GM19043 (cell line): ENCODE results near the gene CMIP.
"Not testable (repeated sequence)": the region's sequence is repeated elsewhere in the genome, so short reads cannot be mapped to it uniquely, and the experiment has no call there.

Experiments
- ATAC-seq: cut with Tn5 transposase; IDR thresholded peaks from one replicate; pipeline ENCODE4 v1.9.1; 2021; ENCODE audit warnings: low read depth; ENCODE audit not compliant: unreplicated experiment

Gene CMIP

DNA sequence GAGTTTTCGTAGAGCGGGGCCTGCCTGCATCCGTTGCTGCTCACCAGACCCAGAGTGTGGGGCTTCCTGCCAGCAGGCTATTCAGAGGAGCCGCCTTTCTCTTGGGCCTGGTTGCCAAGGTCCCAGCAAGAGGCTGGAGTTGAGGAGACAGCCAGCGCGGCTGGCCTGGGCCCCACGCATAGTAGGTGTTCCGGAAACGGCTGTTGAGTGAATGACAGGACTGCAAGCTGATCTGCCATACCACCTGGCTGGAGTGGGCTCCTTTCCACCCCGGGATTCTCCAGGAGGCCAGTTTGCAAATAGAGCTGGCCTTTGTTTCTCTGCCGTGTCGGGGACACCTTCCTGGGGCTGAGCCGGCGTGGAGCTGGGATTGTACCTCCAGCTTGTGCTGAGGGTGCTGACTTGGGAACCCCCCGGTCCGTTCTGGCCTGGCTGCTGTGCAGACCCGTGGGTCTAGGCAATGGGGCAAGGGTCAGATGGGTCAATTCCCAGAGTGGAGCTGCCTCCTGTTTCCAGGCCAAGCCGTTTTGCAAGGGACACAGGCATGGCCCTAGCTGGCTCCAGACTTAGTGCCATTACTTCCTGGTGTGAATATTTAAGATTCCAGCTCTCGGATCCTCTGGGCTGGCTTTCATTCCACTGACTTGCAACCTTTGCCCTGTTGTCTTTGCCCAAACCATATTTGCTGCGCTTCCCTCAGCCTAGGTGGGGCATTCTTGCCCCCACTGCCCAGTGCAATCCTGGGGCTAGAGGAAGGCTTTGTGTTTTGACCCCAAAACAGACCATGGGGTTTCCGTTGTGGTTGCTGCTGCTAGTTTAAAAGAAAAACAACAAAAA, 68.8 kb downstream of the CMIP start:
- ATAC-seq: peak; percentile 25

DNA sequence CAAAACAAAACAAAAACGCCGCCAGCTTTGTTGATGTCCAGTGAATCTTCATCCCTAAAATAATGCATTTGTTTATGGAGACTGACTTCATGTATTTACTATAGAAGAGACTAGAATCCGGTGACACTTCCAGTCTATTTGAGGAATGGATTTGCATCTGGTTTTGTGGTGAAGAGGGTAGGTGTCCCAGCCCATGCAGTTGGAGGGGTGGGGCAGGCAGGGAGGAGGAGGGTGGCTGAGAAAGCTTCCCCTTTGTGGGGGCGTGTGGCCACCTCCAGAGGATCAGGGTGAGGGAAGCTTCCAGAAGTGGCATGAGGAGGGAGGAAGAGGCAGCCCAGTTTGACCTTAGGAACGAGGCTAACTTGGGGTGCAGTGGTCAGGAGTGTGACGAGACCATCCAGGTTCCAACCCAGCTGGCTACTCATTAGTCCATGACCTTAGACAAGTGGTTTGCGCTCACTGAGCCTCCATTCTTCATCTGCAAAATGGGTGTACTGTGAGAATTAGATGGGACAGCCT, 69.5 kb downstream of the CMIP start:
- peak; percentile 73 for ATAC-seq

DNA sequence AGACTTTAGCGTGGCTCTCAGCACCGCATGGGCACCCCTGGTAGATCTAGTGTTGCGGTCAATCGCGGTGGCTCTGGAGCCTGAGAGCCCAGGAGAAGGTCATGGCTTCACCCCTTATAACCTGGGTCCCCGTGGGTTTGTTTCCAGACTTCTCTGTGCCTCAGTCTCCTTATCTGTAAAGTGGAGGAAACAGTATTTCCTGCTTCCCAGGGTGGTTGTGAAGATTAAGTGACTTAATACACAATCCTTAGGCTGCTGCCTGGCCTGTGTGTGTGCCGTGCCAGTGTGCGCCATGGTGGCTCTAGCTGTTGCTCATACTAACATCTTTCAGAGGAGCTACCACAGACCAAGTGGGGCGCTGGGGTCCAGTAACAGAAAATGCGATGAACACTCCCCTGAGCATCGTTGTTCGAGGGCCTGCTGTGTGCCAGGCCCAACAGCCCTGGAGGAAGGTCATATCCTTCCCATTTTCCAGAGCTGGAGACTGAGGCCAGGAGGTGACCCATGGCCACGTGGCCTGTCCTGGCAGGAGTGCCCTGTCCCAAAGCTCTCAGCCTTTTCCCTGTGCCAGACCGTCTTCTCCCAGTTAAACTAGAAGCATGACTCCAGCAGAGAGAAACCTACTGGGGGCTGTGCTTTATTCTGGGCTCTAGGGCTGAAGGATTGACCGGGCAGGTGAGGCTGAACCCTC, 70.1 kb downstream of the CMIP start:
- no peak for ATAC-seq

DNA sequence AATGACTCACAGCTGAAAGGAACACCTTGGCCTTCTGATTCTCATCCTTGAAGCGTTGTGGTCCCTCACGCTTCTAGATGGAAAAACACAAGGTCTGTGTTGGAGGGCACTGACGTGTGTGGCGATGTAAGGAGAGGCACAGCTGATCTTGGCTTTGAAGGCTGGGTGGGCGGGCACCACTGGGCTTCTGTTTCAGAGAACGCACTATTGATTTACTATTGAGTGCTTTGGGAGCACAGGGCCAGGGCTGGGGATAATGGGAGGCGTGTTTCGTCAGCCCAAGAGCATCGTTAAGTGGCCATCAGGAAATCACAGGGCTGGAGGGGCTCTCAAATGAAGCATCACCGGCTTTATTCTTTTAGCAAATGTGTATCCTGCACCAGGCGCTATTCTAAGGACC, 70.7 kb downstream of the CMIP start:
- no peak for ATAC-seq

DNA sequence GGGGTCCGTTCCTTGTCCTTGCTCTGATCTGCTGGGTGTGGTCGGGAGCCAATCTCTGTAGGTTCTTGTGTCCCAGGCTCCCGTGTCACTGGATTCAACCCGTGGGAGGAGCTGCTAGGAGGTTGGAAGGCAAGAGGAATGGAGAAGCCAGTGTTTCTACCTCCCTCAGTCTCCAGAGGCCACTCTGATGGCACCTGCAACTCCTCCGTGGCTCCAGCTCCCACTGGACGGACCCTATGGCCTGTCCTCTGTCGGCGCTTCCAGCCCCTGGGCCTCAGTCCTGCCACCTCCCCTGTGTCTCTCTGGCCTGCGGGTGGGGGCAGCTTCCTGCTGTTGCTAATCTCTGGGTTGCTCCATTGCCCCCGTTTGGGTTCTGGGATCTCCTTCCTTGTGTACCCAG, 71.1 kb downstream of the CMIP start:
- no peak for ATAC-seq

DNA sequence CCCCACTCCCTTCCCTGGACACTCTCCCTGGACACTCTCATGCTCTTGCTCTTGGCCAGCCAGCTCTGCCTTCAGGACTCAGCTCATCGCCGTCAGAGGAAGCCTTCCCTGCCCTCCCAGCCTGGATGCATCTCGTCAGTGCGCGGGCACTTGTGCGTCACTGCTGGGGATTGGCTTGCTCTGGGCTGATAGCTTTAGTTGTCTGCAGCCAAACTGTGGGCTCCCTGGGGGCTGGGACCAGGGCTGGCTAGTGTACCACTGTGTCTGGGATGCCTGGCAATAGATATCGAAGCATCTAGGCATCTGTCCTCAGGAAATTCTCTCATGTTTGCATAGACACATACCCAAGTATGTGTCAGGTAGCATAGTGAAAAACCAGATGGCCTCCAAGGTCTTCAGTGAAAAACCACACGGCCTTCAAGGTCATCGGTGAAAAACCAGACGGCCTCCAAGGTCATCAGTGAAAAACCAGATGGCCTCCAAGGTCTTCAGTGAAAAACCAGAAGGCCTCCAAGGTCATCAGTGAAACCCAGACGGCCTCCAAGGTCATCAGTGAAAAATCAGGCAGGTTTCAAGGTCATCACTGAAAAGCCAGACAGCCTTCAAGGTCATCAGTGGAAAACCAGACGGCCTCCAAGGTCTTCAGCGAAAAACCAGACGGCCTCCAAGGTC, 72.0 kb downstream of the CMIP start:
- no peak for ATAC-seq

DNA sequence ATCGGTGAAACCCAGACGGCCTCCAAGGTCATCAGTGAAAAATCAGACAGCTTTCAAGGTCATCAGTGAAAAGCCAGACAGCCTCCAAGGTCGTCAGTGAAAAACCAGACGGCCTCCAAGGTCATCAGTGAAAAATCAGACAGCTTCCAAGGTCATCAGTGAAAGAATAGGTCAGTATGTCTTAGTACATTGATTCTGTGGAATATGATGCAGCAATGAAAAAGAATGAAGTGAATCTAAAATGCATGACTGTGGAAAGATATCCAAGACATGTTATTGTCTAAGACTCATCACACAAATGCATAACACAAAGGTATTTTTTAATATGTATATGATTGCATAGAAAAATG, 72.5 kb downstream of the CMIP start:
- no peak for ATAC-seq

DNA sequence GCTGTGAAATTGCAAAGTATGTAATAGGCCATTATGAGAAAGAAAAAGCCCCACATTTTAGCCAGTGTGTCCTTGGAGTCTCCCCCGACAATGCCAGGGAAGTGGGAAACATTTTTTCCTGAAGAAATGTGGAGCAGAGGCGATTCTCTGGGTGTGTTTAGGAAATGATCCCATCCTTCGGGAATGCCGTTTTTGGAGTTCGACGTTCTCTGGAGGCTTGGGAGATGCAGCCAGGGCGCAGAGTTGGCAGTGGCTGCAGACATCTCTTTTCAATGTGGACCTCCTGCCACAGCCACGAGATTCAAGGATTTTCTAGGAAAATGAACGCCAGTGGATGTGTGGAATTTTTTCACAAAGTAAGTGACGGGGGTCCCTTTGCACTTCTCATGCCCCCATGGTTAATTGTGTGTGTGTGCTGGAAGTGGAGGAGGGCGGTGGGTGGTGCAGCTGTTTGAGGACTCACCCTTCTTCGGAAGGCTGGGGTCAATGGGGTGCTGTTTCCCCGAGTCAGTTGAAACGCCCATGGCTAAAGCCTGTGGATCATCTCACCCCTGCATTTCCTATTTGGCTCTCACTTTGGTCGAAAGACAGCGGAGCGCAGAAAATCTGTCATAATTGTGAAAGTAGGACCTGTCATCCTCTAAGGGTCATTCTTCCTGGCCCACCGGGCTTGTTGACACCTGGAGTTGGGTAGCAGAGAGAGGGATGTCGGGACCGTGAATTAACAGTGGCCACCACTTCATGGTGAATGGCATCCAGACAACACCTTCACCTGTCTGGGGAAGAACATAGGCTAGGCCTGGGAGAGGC, 73.2 kb downstream of the CMIP start:
- no peak for ATAC-seq

DNA sequence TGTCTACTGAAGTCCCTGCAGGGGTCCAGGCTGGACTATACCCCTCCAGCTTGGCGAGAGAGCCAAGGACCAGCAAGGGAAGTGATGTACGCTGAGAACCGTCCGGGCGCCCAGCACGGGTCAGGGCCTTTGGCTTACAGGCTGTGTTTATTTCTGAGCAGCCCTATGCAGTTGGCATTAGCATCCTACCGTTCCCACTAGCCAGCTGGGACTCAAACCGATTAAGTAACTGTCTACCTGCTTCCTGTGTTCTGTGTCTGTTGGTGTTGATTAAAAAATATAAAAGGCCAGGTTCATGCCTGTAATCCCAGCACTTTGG, 73.8 kb downstream of the CMIP start:
- ATAC-seq: no peak

DNA sequence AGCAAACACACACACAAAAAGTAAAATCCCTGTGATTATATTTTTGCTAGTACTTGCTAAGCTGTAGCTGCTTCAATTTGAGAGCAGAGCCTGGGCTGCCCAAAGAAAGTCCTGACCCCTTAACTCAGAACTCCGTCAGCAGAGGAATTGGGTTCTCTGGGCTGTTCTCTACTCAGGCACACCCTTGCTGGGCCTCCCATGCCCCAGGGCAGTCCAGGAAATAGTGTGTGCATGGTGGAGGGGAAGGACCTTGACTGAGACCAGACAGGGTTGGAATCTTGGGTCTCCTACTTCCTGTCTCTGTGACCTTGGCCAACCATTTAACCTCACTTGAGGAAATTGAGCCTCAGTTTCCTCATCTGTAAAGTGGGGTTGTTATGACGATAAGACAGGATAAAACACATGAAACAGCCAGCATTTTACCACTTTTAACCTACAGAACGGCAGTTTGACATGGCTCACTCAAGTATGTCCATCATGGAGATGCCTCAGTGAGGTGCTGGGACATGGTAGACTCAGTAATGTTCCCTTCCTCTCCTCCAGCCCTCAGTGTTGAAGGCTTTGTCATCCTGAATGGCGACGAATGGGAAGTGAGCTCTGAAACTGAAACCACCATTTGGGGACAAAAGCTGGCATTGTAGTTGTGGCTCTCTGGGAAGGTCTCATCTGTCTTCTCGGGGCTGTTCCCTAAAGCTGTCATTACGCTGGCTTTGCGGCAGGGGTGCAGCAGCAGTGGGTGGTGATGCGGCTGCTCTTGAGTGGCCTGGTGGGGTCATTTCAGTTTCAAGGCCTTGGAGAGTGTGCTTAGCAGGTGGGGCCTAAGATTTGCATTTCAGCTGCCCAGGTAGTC, 74.9 kb downstream of the CMIP start:
- ATAC-seq: no peak

DNA sequence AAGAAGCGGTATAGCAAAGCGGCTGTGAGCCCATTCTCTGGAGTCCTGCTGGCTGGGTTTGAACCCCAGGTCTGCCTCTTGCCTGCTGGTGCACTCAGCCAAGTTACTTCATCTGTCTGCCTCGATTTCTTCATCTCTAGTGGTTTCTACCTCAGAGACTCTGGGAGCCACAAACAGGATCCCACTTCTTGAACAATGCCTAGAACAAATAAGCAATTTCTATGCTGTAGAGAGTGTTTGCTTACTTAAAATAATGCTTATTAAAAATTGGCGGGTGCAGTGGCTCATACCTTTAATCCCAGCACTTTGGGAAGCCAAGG, 75.5 kb downstream of the CMIP start:
- ATAC-seq: no peak

DNA sequence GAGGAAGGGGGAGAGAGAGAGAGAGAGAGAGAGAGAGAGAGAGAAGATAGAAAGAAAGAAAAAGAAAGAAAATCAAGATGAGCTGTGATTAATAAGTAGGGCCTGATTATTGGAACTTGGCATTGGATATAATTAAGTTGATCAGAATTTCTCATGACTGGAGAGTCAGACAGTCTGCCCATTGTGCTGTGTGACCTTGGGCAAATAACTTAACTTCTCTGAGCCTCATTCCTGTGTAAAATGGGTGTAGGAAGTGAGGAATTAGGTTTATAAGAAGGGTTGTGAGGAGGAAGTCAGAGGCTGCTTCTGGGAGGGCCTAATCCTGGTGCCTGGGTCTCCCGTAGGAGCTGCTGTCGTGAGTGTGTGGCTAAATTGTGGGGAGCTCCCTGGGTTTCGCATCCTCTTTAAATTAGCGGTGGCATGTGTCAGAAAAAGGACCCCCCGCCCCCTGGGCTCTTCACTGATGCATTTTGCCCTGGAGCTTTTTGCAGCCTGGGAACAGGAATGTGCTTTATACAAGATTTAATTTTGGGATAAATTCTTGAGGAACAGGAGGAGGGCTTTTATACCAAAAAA, 76.0 kb downstream of the CMIP start:
- ATAC-seq: no peak

DNA sequence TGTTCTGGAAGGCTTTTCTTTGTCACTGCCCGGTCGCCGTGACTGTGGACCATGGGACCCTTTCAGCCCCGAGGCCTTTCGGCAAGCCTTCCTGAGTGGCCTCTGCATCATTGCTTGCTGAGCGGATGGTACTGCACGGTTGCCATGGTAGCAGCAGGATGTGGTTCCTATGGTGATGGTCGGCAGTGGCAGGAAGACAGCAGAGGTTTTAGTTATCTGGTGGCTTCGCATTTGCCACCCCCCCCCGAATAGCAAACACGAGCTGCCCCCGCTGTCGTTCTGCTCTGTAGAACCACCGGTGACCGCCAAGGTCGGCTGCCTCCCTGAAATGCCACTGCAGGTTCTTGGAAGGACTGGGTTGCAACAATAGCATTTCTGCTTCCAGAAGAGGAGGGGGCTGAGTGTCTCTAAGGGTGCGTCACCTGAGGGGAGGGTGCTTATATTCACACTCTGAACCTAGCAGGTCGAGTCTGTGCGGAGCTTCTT, 76.6 kb downstream of the CMIP start:
- ATAC-seq: peak; percentile 73

DNA sequence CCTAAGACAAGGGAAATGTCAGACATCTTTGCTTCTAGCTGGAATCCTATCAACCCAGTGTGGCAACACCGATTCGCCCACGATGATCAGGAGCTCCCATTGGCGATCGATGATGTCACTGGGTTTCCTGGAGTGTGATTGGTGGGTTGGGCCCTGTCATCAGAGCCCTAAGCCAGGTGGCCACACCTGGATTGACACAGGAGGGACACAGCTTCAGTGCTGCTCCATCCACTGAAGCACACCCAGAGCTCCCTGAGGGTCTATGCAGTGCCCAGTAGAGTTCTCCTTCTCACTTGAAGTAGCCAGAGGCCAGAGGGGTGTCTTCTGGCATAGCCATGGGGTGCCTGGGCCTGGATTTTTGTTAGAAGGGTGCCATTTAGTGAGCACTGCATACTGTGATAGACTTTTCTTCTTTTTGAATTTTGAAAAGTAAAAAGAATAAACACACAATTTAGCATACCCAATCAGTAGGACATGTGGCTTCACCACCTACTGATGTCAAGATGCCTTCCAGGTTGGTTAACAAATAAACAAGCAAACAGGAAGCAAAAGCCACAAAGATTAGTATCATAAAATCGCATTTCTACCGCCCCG, 77.6 kb downstream of the CMIP start:
- ATAC-seq: no peak

DNA sequence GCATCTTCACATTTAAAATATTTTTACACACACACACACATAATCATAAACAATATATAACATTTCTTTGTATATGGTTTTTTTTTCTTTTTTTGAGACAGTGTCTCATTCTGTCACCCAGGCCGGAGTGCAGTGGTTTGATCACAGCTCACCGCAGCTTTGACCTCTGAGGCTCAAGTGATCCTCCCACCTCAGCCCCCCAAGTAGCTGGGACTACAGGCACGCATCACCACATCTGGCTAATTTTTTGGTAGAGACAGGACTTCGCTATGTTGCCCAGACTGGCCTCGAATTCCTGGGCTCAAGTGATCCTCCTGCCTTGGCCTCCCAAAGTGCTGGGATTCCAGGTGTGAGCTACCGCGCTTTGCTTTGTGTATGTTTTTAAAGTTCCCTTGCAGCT, 78.2 kb downstream of the CMIP start:
- ATAC-seq: not testable (repeated sequence)

DNA sequence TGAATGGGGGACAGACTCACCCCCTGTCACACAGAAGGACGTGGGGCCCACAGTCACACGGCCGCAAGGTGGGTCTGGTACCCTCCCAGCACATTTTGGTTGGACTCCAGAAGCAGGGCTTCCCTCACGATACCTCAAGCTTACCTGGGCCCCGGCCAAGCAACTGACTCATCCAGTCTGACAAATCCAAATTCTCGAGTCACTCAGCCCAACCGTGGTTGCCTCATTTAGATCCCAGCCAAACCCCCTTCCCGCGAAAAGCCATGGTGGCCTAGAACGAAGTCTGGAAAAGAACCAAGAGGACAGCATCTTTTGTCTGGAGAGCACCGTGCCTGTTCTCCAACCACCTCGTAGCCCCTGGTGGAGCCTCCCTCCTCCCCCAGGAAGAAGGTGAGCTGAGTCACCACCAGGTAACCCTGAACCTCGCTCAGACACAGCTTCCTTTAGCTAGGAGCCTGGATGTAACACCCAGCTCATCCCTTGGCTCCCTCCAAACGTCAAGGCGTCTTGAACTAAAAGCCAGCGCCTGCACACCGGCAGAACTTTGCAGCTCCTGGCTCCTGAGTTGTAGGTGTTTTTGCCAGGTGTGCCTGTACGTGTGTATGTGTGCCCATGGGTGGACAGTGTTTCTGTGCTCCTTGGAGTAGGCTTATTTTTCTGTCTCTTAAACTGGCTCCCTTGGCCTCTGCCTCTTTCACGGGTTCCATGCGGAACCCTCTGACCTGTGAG, 78.9 kb downstream of the CMIP start:
- no peak for ATAC-seq

DNA sequence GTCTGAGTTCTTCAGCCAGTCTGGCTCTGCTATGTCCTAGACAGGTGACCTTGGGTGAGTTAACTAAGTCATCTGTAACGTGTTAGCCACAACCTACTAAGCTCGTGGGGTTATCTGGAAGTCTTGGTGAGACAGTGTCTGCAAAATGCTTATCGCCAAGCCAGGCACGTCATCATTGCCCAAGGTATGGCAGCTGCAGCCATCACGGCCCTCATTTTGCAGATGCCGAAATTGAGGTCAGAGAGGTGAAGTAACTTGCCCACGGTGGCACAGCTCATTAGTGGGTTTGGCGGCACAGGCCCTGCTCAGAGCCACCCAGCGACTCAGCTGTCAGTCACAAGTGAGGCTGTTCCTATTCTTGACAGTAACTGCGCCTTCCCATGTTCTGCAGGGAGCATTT, 79.8 kb downstream of the CMIP start:
- ATAC-seq: no peak

DNA sequence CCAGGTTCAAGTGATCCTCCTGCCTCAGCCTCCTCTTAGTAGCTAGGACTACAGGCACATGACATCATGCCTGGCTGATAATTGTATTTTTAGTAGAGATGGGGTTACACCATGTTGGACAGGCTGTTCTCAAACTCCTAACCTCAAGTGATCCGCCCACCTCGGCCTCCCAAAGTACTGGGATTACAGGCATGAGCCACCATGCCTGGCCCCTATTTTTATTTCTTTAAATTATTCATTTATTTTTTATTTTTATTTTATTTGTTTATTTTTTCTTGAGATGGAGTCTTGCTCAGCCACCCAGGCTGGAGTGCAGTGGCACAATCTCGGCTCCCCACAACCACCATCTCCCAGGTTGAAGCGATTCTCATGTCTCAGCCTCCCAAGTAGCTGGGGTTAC, 80.3 kb downstream of the CMIP start:
- ATAC-seq: not testable (repeated sequence)

DNA sequence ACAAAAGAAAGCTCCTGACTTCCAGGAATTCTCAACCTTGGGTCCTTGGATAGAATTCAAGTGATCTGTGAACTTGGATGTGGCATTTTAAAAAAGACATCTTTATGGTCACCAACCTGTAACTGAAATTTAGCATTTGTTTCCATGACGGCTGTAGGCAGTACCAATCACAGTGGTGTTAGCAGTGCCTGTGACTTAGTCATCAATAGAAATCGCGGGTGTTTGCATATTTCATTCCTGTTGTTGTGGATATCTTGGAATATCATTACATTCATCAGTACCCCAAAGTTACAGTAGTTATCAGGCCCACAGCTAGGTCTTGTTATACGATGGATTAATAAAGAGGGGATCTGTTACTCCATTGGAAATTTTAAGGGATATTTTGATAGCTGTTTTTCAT, 81.6 kb downstream of the CMIP start:
- ATAC-seq: no peak
